Heart right ventricle (tissue), 16 donors: ENCODE data around the gene COQ9. TPM values are rescaled to one million over a fixed set of nuclear protein-coding genes. Genes with fewer than 3 reads are reported as not detected.

ENCODE experiments used
- ATAC-seq, 8 donors: fragments of 200-7000 bp; cut with Tn5 transposase; one replicate each; pipeline ENCODE4 v1.9.1; 2020; ENCODE audit warnings: mild to moderate bottlenecking in 8 of 8, moderate library complexity in 8 of 8, moderate number of reproducible peaks in 1 of 8
- DNase-seq, 2 donors: peaks; one replicate each; pipeline ENCODE4 v3.0.0-alpha.2; 2020
- H3K27ac ChIP-seq, 10 donors: fragments of 200-600 bp; sonication (generic) in 2 of 10; one replicate each; pipeline versions ENCODE4 v1.5.0 to v1.8.0; 2020 to 2022; ENCODE audit warnings: mild to moderate bottlenecking in 3 of 10
- H3K27me3 ChIP-seq, 7 donors: fragments of 200-600 bp; one replicate each; pipeline ENCODE4 v1.8.0; 2021 to 2022; ENCODE audit warnings: mild to moderate bottlenecking in 2 of 7
- H3K36me3 ChIP-seq, 9 donors: fragments of 200-600 bp; sonication (generic) in 1 of 9; one replicate each; pipeline versions ENCODE4 v1.5.0 to v1.8.0; 2020 to 2022; ENCODE audit warnings: mild to moderate bottlenecking in 2 of 9
- H3K4me1 ChIP-seq, 9 donors: fragments of 200-600 bp; sonication (generic) in 1 of 9; one replicate each; pipeline versions ENCODE4 v1.5.0 to v1.8.0; 2020 to 2022; ENCODE audit warnings: mild to moderate bottlenecking in 4 of 9
- H3K4me3 ChIP-seq, 10 donors: fragments of 200-600 bp; sonication (generic) in 2 of 10; one replicate each; pipeline versions ENCODE4 v1.5.0 to v1.8.0; 2020 to 2022; ENCODE audit warnings: mild to moderate bottlenecking in 7 of 10, moderate library complexity in 2 of 10
- H3K9me3 ChIP-seq, 11 donors: fragments of 200-600 bp in 10 of 11; sonication (generic) in 2 of 11; one replicate each; pipeline versions ENCODE4 v1.5.0 to v1.8.0; 2013 to 2022; ENCODE audit warnings: mild to moderate bottlenecking in 2 of 11, control low read depth in 1 of 11, moderate library complexity in 1 of 11
- CTCF ChIP-seq, 9 donors: fragments of 200-600 bp; sonication (generic) in 2 of 9; IDR thresholded peaks; one replicate each; pipeline versions ENCODE4 v1.5.0 to v1.8.0; 2021 to 2022; ENCODE audit warnings: antibody characterized with exemption in 9 of 9, mild to moderate bottlenecking in 5 of 9, moderate library complexity in 1 of 9
- WGBS, 2 donors: extraction: QIAGEN DNeasy Blood & Tissue Kit; methylation state at CpG; one replicate each; pipeline ENCODE4 v1.1.7; 2013; ENCODE audit warnings: inconsistent platforms in 1 of 2; 5-methylcytosine and 5-hydroxymethylcytosine counted together
- intact Hi-C, 10 donors: fragments of 100-400 bp; cut with DNase I; formaldehyde crosslinking; loops; one replicate each; pipeline versions ENCODE4 v1.11.1 to v1.14.2; 2022
- polyA plus RNA-seq, 2 donors: library from polyadenylated mRNA; stranded (reverse); fragments of 200-250 nt; gene quantifications; one replicate each; pipeline ENCODE4 v1.2.3, GENCODE V29; 2013
- total RNA-seq, 10 donors: library from RNA; stranded (reverse); fragmentation: NEBNext Ultra II Directional in 3 of 10; extraction: Animal tissue kit (Norgen Biotek cat#: 25700) in 3 of 10; gene quantifications; one replicate each; pipeline versions ENCODE4 v1.2.1 to v1.2.4, GENCODE V29; 2021 to 2023
- donor health status: Arrhythmogenic right ventricular cardiomyopathy.
- donor health status: ischemic (EF 13 %, LVEDD 7.1; RV severe dilation, severe dysfunction).
- donor health status: healthy with polysubstance abuse.
- donor health status: DM: no; HTN: yes; CAD: no.
- donor health status: DM: no; HTN: no; CAD: no.
- donor health status: ischemic (EF 25% LVEDD 6.9; RV normal size, moderate dysfunction).
- donor health status: ischemic (EF 25% LVEDD 5.7; RV mildly dilated, moderate dysfunction).
- donor health status: healthy.
- donor health status: DM: yes; HTN: yes; CAD: no.
- donor health status: Ischemic cardiomyopathy.
- donor health status: ischemic (EF 35%, LVEDD 5.7; RV mildly dilated, moderate dysfunction).
- donor health status: nonischemic (EF 11% LVEDD 7.7; RV severe dilation, severe dysfunction).
- donor health status: DM: yes; HTN: yes; CAD: no.
- donor health status: PGD.
- donor health status: ischemic (EF 29% LVEDD 5.4; RV normal size, mild dysfunction).
- donor health status: nonischemic (EF 23%, LVEDD 6.1; RV moderate dilation, normal function).

COQ9 gene
- total and polyA plus RNA-seq, 12 donors, result 135 to 475 (median 207) TPM

- intact Hi-C loops, result loop anchor here in 1 of 10 donors (5.0 kb wide), 1 partner anchor 88 kb away; no protein-coding TSS in a partner anchor
- WGBS, 2 donors, result 54 to 82% methylated on average over 3 of the region's 3 CpGs
- H3K27me3 ChIP-seq, result no peaks in the 10 kb centered on the region
- no peak overlapping the region for H3K4me3 ChIP-seq
- no peaks in the 10 kb centered on the region for H3K9me3 ChIP-seq
- H3K27ac ChIP-seq, result no peak overlapping the region
- ATAC-seq, result no peak
- TF ChIP-seq CTCF (IDR thresholded peaks at IDR 0.05), result no peak
- H3K4me1 ChIP-seq, result peaks cover 3 to 19% (median 14%) of the 10 kb centered on the region in 9 donors
- no peaks in the 10 kb centered on the region for H3K36me3 ChIP-seq
- no peak for DNase-seq
Observed at GRCh38 chr16:57405097-57405496, 42.2 kb upstream of the COQ9 start.

- TF ChIP-seq CTCF (IDR thresholded peaks at IDR 0.05), result no peak
- DNase-seq (no peak), ATAC-seq (no peak)
- H3K4me1 ChIP-seq, result peaks cover 6 to 28% (median 22%) of the 10 kb centered on the region in 9 donors
- 68 to 76% methylated on average over 2 of the region's 2 CpGs for WGBS, 2 donors
- no peak overlapping the region for H3K4me3 ChIP-seq
- H3K27me3 ChIP-seq, result no peaks in the 10 kb centered on the region
- no peaks in the 10 kb centered on the region for H3K36me3 ChIP-seq
- intact Hi-C loops, result loop anchor here in 1 of 10 donors (5.0 kb wide), 1 partner anchor 90 kb away; no protein-coding TSS in a partner anchor
- no peaks in the 10 kb centered on the region for H3K9me3 ChIP-seq
- H3K27ac ChIP-seq, result no peak overlapping the region
Observed at GRCh38 chr16:57406881-57407280, 40.4 kb upstream of the COQ9 start.

GRCh38 chr16:57407521-57408353 is 39.5 kb upstream of the COQ9 start:
- H3K9me3 ChIP-seq, result no peaks in the 10 kb centered on the region
- peaks cover 6 to 28% (median 22%) of the 10 kb centered on the region in 9 donors for H3K4me1 ChIP-seq
- DNase-seq (no peak), ATAC-seq (no peak)
- no peaks in the 10 kb centered on the region for H3K27me3 ChIP-seq
- H3K4me3 ChIP-seq, result no peak overlapping the region
- peak overlapping the region in 1 of 10 donors; percentile 64 for H3K27ac ChIP-seq
- no peaks in the 10 kb centered on the region for H3K36me3 ChIP-seq
- no peak for TF ChIP-seq CTCF (IDR thresholded peaks at IDR 0.05)
- 86 to 95% methylated on average over 5 of the region's 5 CpGs for WGBS, 2 donors
- intact Hi-C loops, result loop anchor here in 1 of 10 donors (5.0 kb wide), 1 partner anchor 90 kb away; no protein-coding TSS in a partner anchor

- TF ChIP-seq CTCF (IDR thresholded peaks at IDR 0.05), result no peak
- 56 to 59% methylated on average over 5 of the region's 5 CpGs for WGBS, 2 donors
- Histone ChIP-seq H3K27ac (peak overlapping the region; percentile 8 to 75 (median 63)), H3K27me3 (no peaks in the 10 kb centered on the region), H3K4me1 (peaks cover 6 to 28% (median 22%) of the 10 kb centered on the region in 9 donors), H3K36me3 (no peaks in the 10 kb centered on the region), H3K9me3 (no peaks in the 10 kb centered on the region), H3K4me3 (no peak overlapping the region)
- intact Hi-C loops, result loop anchor here in 1 of 10 donors (5.0 kb wide), 1 partner anchor 92 kb away; no protein-coding TSS in a partner anchor
- ATAC-seq (peak in 7 of 8 donors; percentile 34 to 84 (median 72)), DNase-seq (no peak)
Observed at GRCh38 chr16:57409065-57409464, 38.2 kb upstream of the COQ9 start.
